Mesothelial cell of epicardium (in vitro differentiated cells): ENCODE data around the gene KCNQ1OT1. TPM values are rescaled to one million over a fixed set of nuclear protein-coding genes. Genes with fewer than 3 reads are reported as not detected.

Experiments
- DNase-seq, 2 experiments: peaks; one replicate each; pipeline ENCODE4 v3.0.0; 2021; ENCODE audit warnings: low spot score in 2 of 2; ENCODE audit not compliant: unreplicated experiment in 2 of 2
- H3K27ac Mint-ChIP-seq: 2 replicates; pipeline ENCODE4 v1.8.0; 2021; ENCODE audit warnings: mixed read lengths
- H3K27me3 Mint-ChIP-seq: 2 replicates; pipeline ENCODE4 v1.8.0; 2021; ENCODE audit warnings: low read depth, mixed read lengths
- H3K36me3 Mint-ChIP-seq: 2 replicates; pipeline ENCODE4 v1.8.0; 2021; ENCODE audit warnings: mixed read lengths
- H3K4me1 Mint-ChIP-seq: 2 replicates; pipeline ENCODE4 v1.8.0; 2021; ENCODE audit warnings: mixed read lengths
- H3K4me3 Mint-ChIP-seq: 2 replicates; pipeline ENCODE4 v1.8.0; 2021; ENCODE audit warnings: mild to moderate bottlenecking, moderate library complexity, mixed read lengths
- H3K9me3 Mint-ChIP-seq: 2 replicates; pipeline ENCODE4 v1.8.0; 2021; ENCODE audit warnings: mixed read lengths
- CTCF ChIP-seq: fragments of 200-600 bp; sonication (generic); IDR thresholded peaks from one replicate; pipeline ENCODE4 v1.5.0; 2021; ENCODE audit warnings: antibody characterized with exemption; ENCODE audit not compliant: unreplicated experiment
- total RNA-seq: library from RNA; stranded (reverse); gene quantifications from 3 replicates; pipeline ENCODE4 v1.2.1, GENCODE V29; 2021

KCNQ1OT1 gene
- total RNA-seq, 1 donor from 2014 or later: 35.1 TPM

GRCh38 chr11:2701230-2701629 is 1.4 kb upstream of the KCNQ1OT1 start:
- no peaks in the 10 kb centered on the region for H3K27me3 Mint-ChIP-seq
- peaks cover 70% of the 10 kb centered on the region for H3K4me1 Mint-ChIP-seq
- peak overlapping the region; percentile 97 for H3K27ac Mint-ChIP-seq
- no peaks in the 10 kb centered on the region for H3K9me3 Mint-ChIP-seq
- H3K36me3 Mint-ChIP-seq: peaks cover 6% of the 10 kb centered on the region
- H3K4me3 Mint-ChIP-seq: peak overlapping the region; percentile 67
- peak in 1 of 2 experiments; percentile 5 for DNase-seq
- no peak for TF ChIP-seq CTCF

GRCh38 chr11:2700415-2701211 is 819 bp upstream of the KCNQ1OT1 start:
- Mint-ChIP-seq H3K27ac (peak overlapping the region; percentile 97), H3K36me3 (peaks cover 6% of the 10 kb centered on the region), H3K4me3 (peak overlapping the region; percentile 91), H3K9me3 (no peaks in the 10 kb centered on the region), H3K4me1 (peaks cover 73% of the 10 kb centered on the region), H3K27me3 (no peaks in the 10 kb centered on the region)
- DNase-seq: peak in 1 of 2 experiments; percentile 27
- TF ChIP-seq CTCF: no peak

GRCh38 chr11:2699185-2699530 is 636 bp downstream of the KCNQ1OT1 start:
- Mint-ChIP-seq H3K27ac (peak overlapping the region; percentile 90), H3K27me3 (no peaks in the 10 kb centered on the region), H3K36me3 (peaks cover 6% of the 10 kb centered on the region), H3K4me3 (peak overlapping the region; percentile 91), H3K4me1 (peaks cover 77% of the 10 kb centered on the region), H3K9me3 (no peaks in the 10 kb centered on the region)
- TF ChIP-seq CTCF: no peak
- DNase-seq: peak in 1 of 2 experiments; percentile 16

GRCh38 chr11:2698386-2699184 is 1.2 kb downstream of the KCNQ1OT1 start:
- Mint-ChIP-seq H3K9me3 (no peaks in the 10 kb centered on the region), H3K4me1 (peaks cover 75% of the 10 kb centered on the region), H3K36me3 (peaks cover 6% of the 10 kb centered on the region), H3K27ac (peak overlapping the region; percentile 90), H3K4me3 (peak overlapping the region; percentile 91), H3K27me3 (no peaks in the 10 kb centered on the region)
- peak in 1 of 2 experiments; percentile 5 for DNase-seq
- no peak for TF ChIP-seq CTCF

- peaks cover 74% of the 10 kb centered on the region for H3K4me1 Mint-ChIP-seq
- no peaks in the 10 kb centered on the region for H3K9me3 Mint-ChIP-seq
- H3K4me3 Mint-ChIP-seq: peak overlapping the region; percentile 91
- H3K27me3 Mint-ChIP-seq: no peaks in the 10 kb centered on the region
- TF ChIP-seq CTCF: no peak
- peaks cover 6% of the 10 kb centered on the region for H3K36me3 Mint-ChIP-seq
- DNase-seq: no peak
- peak overlapping the region; percentile 80 for H3K27ac Mint-ChIP-seq
Observed at GRCh38 chr11:2697866-2698265, 1.9 kb downstream of the KCNQ1OT1 start.
